Measurements from ENCODE around the gene SEMA3E. TPM values are rescaled to one million over a fixed set of nuclear protein-coding genes. Genes with fewer than 3 reads are reported as not detected.
"Not testable (repeated sequence)": the region's sequence is repeated elsewhere in the genome, so short reads cannot be mapped to it uniquely, and the experiment has no call there.

SEMA3E gene
- total RNA-seq, 4 donors from 2014 or later = 0.65 to 4.0 (median 2.1) TPM

DNA sequence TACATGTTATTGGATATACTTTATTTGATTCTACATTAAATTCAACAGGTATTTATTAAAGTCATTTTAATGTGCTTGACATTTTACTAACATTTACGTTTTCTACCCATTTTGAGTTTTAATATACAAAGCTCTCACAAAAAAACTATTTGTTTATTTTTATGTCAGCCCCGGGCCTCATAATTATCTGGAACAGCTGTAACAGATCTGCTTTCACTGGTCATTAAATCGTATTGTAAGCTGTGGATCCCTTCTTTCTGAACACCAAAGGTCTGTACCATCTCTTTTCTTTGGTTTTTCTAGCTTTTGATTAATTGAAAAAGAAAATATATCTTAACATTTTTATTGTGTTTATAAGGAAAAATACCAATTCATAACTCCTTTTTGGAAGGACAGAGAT lies 73.5 kb downstream of the SEMA3E start:
- no peak for DNase-seq (ENCODE audit: low spot score in 2 of 2)
- 54 to 61% methylated on average over 3 of the region's 3 CpGs for WGBS, 2 donors
- no peak for TF ChIP-seq POLR2A (IDR thresholded peaks at IDR 0.05)
- no peak for TF ChIP-seq CTCF (IDR thresholded peaks at IDR 0.05)
- no peak overlapping the region for H3K4me3 ChIP-seq (ENCODE audit: low read depth, poor library complexity, severe bottlenecking)
- intact Hi-C loops (cut with DNase I; ENCODE audit: low total_unique reads) = no loop called here

GRCh38 chr7:83574616-83575015 lies 74.3 kb downstream of the SEMA3E start:
- intact Hi-C loops (cut with DNase I; ENCODE audit: low total_unique reads) = no loop called here
- TF ChIP-seq POLR2A (IDR thresholded peaks at IDR 0.05) (no peak), CTCF (IDR thresholded peaks at IDR 0.05) (no peak)
- 86 to 88% methylated on average over 1 of the region's 1 CpG for WGBS, 2 donors
- H3K4me3 ChIP-seq (ENCODE audit: low read depth, poor library complexity, severe bottlenecking) = no peak overlapping the region
- no peak for DNase-seq (ENCODE audit: low spot score in 2 of 2)

GRCh38 chr7:83562960-83563359 lies 86.0 kb downstream of the SEMA3E start:
- H3K4me3 ChIP-seq (ENCODE audit: low read depth, poor library complexity, severe bottlenecking) = no peak overlapping the region
- WGBS, 2 donors = 79 to 81% methylated on average over 2 of the region's 2 CpGs
- intact Hi-C loops (cut with DNase I; ENCODE audit: low total_unique reads) = no loop called here
- no peak for TF ChIP-seq CTCF (IDR thresholded peaks at IDR 0.05)
- TF ChIP-seq POLR2A (IDR thresholded peaks at IDR 0.05) = no peak
- no peak for DNase-seq (ENCODE audit: low spot score in 2 of 2)

GRCh38 chr7:83562289-83562688 lies 86.7 kb downstream of the SEMA3E start:
- no peak for DNase-seq (ENCODE audit: low spot score in 2 of 2)
- H3K4me3 ChIP-seq (ENCODE audit: low read depth, poor library complexity, severe bottlenecking) = no peak overlapping the region
- intact Hi-C loops (cut with DNase I; ENCODE audit: low total_unique reads) = no loop called here
- TF ChIP-seq CTCF (IDR thresholded peaks at IDR 0.05) (no peak), POLR2A (IDR thresholded peaks at IDR 0.05) (no peak)
- WGBS, 2 donors = 93 to 94% methylated on average over 1 of the region's 1 CpG

DNA sequence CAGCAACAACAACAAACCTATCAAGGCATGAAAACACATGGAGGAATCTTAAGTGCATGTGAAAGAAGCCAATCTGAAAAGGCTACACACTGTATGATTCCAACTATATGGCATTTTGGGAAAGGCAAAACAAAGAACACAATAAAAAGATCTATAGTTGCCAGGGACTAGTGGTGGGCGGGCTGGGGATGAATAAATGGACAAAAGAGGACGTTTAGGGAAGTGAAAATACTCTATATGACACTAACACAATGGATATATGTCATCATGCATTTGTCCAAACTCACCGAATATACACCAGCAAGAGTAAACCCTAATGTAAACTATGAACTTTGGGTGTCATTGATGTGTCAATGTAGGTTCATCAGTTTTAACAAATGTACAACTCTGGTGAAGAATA lies 89.1 kb downstream of the SEMA3E start:
- no peak overlapping the region for H3K4me3 ChIP-seq (ENCODE audit: low read depth, poor library complexity, severe bottlenecking)
- intact Hi-C loops (cut with DNase I; ENCODE audit: low total_unique reads) = no loop called here
- WGBS, 2 donors = 78 to 85% methylated on average over 3 of the region's 3 CpGs
- TF ChIP-seq POLR2A (IDR thresholded peaks at IDR 0.05) = no peak
- no peak for TF ChIP-seq CTCF (IDR thresholded peaks at IDR 0.05)
- DNase-seq (ENCODE audit: low spot score in 2 of 2) = no peak

GRCh38 chr7:83552556-83552955 lies 96.4 kb downstream of the SEMA3E start:
- not testable (repeated sequence) for DNase-seq (ENCODE audit: low spot score in 2 of 2)

More at GRCh38 chr7:83552556-83552955, 96.4 kb downstream of the SEMA3E start:
- H3K4me3 ChIP-seq (ENCODE audit: low read depth, poor library complexity, severe bottlenecking); intact Hi-C loops (cut with DNase I; ENCODE audit: low total_unique reads): not testable (repeated sequence)
- WGBS, 2 donors = 48 to 61% methylated on average over 3 of the region's 3 CpGs
